ENCODE results near the gene SPRR2E.

The SPRR2E gene

DNA sequence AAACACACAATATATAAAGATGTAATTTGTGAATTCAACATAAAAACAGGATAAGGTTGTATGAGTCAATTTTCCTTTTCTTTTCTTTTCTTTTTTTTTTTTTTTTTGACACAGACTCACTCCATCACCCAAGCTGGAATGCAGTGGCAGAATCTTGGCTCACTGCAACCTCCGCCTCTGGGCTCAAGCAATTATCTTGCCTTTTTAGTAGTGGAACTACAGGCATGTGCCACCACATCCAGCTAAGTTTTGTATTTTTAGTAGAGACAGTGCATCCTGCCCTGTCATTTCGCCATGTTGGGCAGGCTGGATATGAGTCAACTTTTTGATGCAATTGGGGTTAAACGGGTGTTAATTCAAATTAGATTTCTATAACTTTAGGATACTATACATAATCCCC, 12.6 kb downstream of the SPRR2E start:
- TF ChIP-seq, protein P1, sequence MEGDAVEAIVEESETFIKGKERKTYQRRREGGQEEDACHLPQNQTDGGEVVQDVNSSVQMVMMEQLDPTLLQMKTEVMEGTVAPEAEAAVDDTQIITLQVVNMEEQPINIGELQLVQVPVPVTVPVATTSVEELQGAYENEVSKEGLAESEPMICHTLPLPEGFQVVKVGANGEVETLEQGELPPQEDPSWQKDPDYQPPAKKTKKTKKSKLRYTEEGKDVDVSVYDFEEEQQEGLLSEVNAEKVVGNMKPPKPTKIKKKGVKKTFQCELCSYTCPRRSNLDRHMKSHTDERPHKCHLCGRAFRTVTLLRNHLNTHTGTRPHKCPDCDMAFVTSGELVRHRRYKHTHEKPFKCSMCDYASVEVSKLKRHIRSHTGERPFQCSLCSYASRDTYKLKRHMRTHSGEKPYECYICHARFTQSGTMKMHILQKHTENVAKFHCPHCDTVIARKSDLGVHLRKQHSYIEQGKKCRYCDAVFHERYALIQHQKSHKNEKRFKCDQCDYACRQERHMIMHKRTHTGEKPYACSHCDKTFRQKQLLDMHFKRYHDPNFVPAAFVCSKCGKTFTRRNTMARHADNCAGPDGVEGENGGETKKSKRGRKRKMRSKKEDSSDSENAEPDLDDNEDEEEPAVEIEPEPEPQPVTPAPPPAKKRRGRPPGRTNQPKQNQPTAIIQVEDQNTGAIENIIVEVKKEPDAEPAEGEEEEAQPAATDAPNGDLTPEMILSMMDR (IDR thresholded peaks at IDR 0.05; ENCODE audit: unreplicated experiment in 3 of 3), result no peak
- Mint-ChIP-seq H3K9me3 (peaks cover 8% of the 10 kb centered on the region), H3K27ac (no peak overlapping the region), H3K27me3 (ENCODE audit: low read depth) (no peaks in the 10 kb centered on the region), H3K4me1 (no peaks in the 10 kb centered on the region), H3K36me3 (ENCODE audit: low read depth) (no peaks in the 10 kb centered on the region), H3K4me3 (no peak overlapping the region)

DNA sequence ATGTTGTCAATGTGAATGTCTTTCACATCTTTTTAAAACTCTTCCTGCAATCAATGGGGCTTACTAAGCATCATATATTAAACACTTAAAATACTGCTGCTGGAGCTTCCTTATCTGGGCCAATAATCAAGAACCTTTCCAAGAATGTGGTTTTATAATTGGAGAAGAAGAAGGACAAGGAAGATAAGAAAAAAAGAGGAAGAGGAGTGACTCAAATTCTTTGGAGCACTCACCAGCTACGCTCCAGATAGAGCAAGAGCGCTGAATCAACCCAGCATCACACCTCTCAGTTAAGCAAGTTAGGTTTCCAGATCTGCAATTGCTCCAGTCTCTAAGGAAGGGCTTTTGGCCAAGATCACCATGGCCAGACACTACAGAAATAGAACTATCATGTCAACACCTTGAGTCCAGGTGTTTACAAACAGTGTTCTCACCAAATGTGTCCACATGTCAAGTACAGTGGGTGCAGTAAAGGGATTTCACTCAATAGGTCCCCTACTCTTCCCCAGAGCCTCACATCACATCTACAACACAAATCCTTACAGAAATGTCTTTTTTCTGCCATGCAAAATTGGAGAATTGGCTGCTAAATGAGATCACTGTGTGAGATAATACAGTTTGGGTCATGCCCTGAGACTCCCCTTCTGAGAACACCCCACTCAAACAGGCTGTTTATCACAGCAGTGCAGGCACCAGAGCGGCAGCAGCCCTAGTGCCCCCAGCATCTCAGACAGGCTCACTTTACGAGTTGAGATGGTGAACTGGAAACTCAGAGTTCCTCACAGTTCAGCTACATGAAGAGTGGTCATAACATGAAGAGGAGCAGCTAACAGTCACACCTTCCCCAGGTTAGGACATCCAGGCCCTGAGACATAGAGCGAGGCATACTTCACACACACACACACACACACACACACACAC, 21.3 kb downstream of the SPRR2E start:
- Mint-ChIP-seq H3K9me3 (peaks cover 2% of the 10 kb centered on the region), H3K4me1 (no peaks in the 10 kb centered on the region), H3K27ac (no peak overlapping the region), H3K27me3 (ENCODE audit: low read depth) (no peaks in the 10 kb centered on the region), H3K4me3 (no peak overlapping the region), H3K36me3 (ENCODE audit: low read depth) (no peaks in the 10 kb centered on the region)
- TF ChIP-seq, protein P1 (IDR thresholded peaks at IDR 0.05; ENCODE audit: unreplicated experiment in 3 of 3), result no peak

DNA sequence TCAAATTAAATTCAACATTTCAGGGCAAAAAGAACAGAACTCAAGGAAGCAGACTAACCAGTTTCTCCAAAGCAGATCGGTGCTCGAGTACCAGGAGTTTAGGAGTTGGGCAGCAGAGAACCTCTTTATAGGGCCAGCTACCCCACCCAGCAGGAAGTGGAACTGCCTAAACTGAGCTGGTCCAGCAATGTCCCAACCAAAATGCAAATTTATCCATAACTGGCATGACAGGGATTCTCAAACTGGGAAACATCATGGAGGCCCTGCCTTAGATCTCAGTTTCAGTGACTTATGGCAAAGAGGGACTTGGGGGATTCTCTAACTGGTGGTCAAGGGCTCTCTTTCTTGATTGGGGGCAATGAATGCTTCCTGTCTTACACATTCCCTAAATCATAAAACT, 22.8 kb downstream of the SPRR2E start, which contains the start of gene SPRR2B:
Gene SPRR2B (minus strand): TSS at position 101 of the 400 bp plus-strand sequence. CDS start 772 bp downstream, outside the sequence.
- Mint-ChIP-seq H3K27me3 (ENCODE audit: low read depth) (no peaks in the 10 kb centered on the region), H3K36me3 (ENCODE audit: low read depth) (no peaks in the 10 kb centered on the region), H3K27ac (no peak within 1 kb of the TSS), H3K4me1 (no peaks in the 10 kb centered on the region), H3K9me3 (no peaks in the 10 kb centered on the region), H3K4me3 (no peak within 1 kb of the TSS)
- TF ChIP-seq, protein P1 (IDR thresholded peaks at IDR 0.05; ENCODE audit: unreplicated experiment in 3 of 3), result no peak

DNA sequence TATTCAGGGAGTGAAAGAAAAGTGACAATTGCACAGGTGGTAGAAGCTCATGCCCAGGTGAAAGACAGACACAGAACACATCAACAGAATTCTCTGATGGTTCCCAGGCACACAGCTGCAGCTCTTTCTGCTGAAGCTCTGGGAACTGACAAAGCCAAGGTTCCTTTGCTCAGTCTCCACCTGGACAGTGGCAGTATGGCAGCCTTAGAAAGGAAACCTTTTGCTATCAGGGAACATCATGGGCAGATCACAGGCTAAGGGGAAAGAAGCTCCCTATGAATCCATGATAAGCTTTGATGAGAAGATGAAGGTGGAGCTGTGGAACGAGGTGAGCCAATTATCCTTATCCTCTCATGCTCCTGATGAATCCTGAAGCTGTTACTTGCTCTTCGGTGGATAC, 24.1 kb downstream of the SPRR2E start:
- Mint-ChIP-seq H3K9me3 (no peaks in the 10 kb centered on the region), H3K4me1 (no peaks in the 10 kb centered on the region), H3K4me3 (no peak overlapping the region), H3K27me3 (ENCODE audit: low read depth) (no peaks in the 10 kb centered on the region), H3K27ac (no peak overlapping the region), H3K36me3 (ENCODE audit: low read depth) (no peaks in the 10 kb centered on the region)
- TF ChIP-seq, protein P1 (IDR thresholded peaks at IDR 0.05; ENCODE audit: unreplicated experiment in 3 of 3), result no peak

DNA sequence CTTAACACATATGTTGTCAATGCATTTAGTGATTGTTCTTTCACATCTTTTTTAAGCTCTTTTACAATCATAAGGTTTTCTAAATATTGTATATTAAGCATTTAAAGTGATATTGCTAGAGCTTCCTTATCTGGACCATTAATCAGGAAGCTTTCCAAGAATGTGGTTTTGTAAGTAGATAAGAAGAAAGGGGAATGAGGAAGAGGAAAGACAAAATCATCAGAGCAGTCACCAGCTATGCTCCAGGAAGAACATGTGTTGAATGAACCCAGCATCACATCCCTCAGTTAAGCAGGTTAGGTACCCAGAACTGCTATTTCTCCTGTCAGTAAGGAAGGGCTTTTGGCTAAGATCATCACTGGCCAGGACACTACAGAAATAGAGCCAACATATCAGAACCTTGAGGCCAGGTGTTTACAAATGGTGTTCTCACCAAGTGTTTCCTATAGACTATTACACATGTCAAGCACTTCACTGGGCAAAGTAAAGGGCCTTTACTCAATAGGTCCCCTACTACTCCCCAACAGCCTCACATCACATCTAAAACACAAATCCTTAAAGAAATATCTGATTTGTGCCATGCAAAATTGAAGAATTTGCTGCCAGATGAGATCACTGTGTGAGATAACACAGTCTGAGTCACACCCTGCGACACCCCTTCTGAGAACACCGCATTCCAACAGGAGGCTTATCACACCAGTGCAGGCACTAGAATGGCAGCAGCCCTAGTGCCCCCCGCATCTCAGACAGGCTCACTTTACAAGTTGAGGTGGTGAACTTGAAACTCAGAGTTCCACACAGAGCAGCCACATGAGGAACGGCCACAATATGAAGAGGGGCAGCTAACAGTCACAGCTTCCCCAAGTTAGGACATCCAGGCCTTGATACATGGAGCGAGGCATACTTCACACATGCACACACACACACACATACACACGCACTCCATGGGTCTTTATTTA, 35.2 kb downstream of the SPRR2E start:
- H3K9me3 Mint-ChIP-seq, result no peaks in the 10 kb centered on the region
- H3K36me3 Mint-ChIP-seq (ENCODE audit: low read depth), result no peaks in the 10 kb centered on the region
- H3K27ac Mint-ChIP-seq, result no peak overlapping the region
- H3K4me3 Mint-ChIP-seq, result no peak overlapping the region
- H3K27me3 Mint-ChIP-seq (ENCODE audit: low read depth), result no peaks in the 10 kb centered on the region
- TF ChIP-seq, protein P1 (IDR thresholded peaks at IDR 0.05; ENCODE audit: unreplicated experiment in 3 of 3), result no peak
- H3K4me1 Mint-ChIP-seq, result no peaks in the 10 kb centered on the region

Data from nephron (organoid).